HL-60 (cell line): ENCODE data around the gene PMEPA1.

Experiments
- DNase-seq, 2 experiments: peaks; one replicate each; pipeline ENCODE4 v3.0.0-alpha.2; 2010 to 2020; ENCODE audit warnings: low read depth in 1 of 2, low spot score in 1 of 2
- H3K27ac ChIP-seq: fragments of 250-450 bp; sonication (Bioruptor Pico); replicated peaks from 2 replicates; pipeline ENCODE4 v1.5.1; 2020; ENCODE audit warnings: mild to moderate bottlenecking, moderate library complexity
- H3K27me3 ChIP-seq: fragments of 250-450 bp; sonication (Bioruptor Pico); 2 replicates; pipeline ENCODE4 v1.5.1; 2021; ENCODE audit warnings: mild to moderate bottlenecking, moderate library complexity; ENCODE audit not compliant: insufficient read depth, poor library complexity, severe bottlenecking
- H3K4me3 ChIP-seq: replicated peaks from 2 replicates; pipeline ENCODE4 v1.5.1; 2011; ENCODE audit warnings: mild to moderate bottlenecking, control low read depth, low read length; ENCODE audit not compliant: insufficient read depth
- CTCF ChIP-seq: IDR thresholded peaks from one replicate; pipeline ENCODE4 v1.5.1; 2011; ENCODE audit warnings: low read length, control low read depth, inconsistent platforms; ENCODE audit not compliant: insufficient read depth
- GABPA ChIP-seq: IDR thresholded peaks from 2 replicates; pipeline ENCODE4 v1.6.1; 2012; ENCODE audit warnings: low read depth
- POLR2AphosphoS5 ChIP-seq: IDR thresholded peaks from 2 replicates; pipeline ENCODE4 v1.6.1; 2012; ENCODE audit warnings: low read depth
- REST ChIP-seq: IDR thresholded peaks from 2 replicates; pipeline ENCODE4 v1.6.1; 2012; ENCODE audit warnings: low read depth; ENCODE audit not compliant: insufficient replicate concordance
- SPI1 ChIP-seq: IDR thresholded peaks from 2 replicates; pipeline ENCODE4 v1.6.1; 2012; ENCODE audit warnings: low read depth, mild to moderate bottlenecking, borderline replicate concordance

Gene PMEPA1

GRCh38 chr20:57605045-57605444 lies 104.8 kb downstream of the PMEPA1 start:
- Histone ChIP-seq H3K27me3 (peaks cover 8% of the 10 kb centered on the region), H3K4me3 (no peak overlapping the region), H3K27ac (no peak overlapping the region)
- DNase-seq = no peak
- no peak for TF ChIP-seq SPI1
- no peak for TF ChIP-seq POLR2AphosphoS5
- TF ChIP-seq GABPA = no peak
- TF ChIP-seq REST = no peak
- no peak for TF ChIP-seq CTCF

- H3K27me3 ChIP-seq = peaks cover 8% of the 10 kb centered on the region
- no peak overlapping the region for H3K4me3 ChIP-seq
- TF ChIP-seq POLR2AphosphoS5 (no peak), REST (no peak), GABPA (no peak), SPI1 (no peak), CTCF (no peak)
Observed at GRCh38 chr20:57603120-57603519, 106.7 kb downstream of the PMEPA1 start.

GRCh38 chr20:57601737-57602136 lies 108.1 kb downstream of the PMEPA1 start:
- peaks cover 9% of the 10 kb centered on the region for H3K27me3 ChIP-seq
- H3K4me3 ChIP-seq = no peak overlapping the region
- H3K27ac ChIP-seq = no peak overlapping the region
- DNase-seq = no peak
- TF ChIP-seq GABPA (no peak), REST (no peak), CTCF (no peak), POLR2AphosphoS5 (no peak), SPI1 (no peak)

More at GRCh38 chr20:57603120-57603519, 106.7 kb downstream of the PMEPA1 start:
- no peak overlapping the region for H3K27ac ChIP-seq
- no peak for DNase-seq
